Brain microvascular endothelial cell (primary cell): ENCODE results near the gene ZSCAN16.
"Not testable (repeated sequence)": the region's sequence is repeated elsewhere in the genome, so short reads cannot be mapped to it uniquely, and the experiment has no call there.

Experiments used
- DNase-seq: peaks from one replicate; pipeline ENCODE4 v3.0.0-alpha.2; 2020
- H3K27ac ChIP-seq: fragments of 250-450 bp; sonication (Bioruptor Pico); 2 replicates; pipeline ENCODE4 v1.5.1; 2020; ENCODE audit warnings: mild to moderate bottlenecking, moderate library complexity
- H3K27me3 ChIP-seq: fragments of 250-450 bp; sonication (Bioruptor Pico); replicated peaks from 2 replicates; pipeline ENCODE4 v1.5.1; 2020; ENCODE audit warnings: mild to moderate bottlenecking
- H3K36me3 ChIP-seq: fragments of 250-450 bp; sonication (Bioruptor Pico); replicated peaks from 2 replicates; pipeline ENCODE4 v1.5.1; 2020; ENCODE audit warnings: mild to moderate bottlenecking
- H3K4me3 ChIP-seq: 2 replicates; pipeline ENCODE4 v1.5.1; 2011; ENCODE audit warnings: low read depth, mild to moderate bottlenecking, control low read depth, low read length, moderate library complexity
- CTCF ChIP-seq: IDR thresholded peaks from 2 replicates; pipeline ENCODE4 v1.5.1; 2011; ENCODE audit warnings: low read depth, mild to moderate bottlenecking, moderate library complexity, low read length, control low read depth, inconsistent platforms; ENCODE audit errors: missing control alignments
- in situ Hi-C: cut with HindIII; loops from 2 replicates; pipeline ENCODE4 v1.10.0; 2017; ENCODE audit warnings: low sequenced_read_pairs, low pct_ligation_motif_present

ZSCAN16 gene

GRCh38 chr6:28118217-28118616, 6.2 kb upstream of the ZSCAN16 start:
- no peak overlapping the region for H3K4me3 ChIP-seq
- TF ChIP-seq CTCF, result no peak
- H3K36me3 ChIP-seq, result peaks cover 43% of the 10 kb centered on the region
- H3K27ac ChIP-seq, result no peak overlapping the region
- H3K27me3 ChIP-seq, result no peaks in the 10 kb centered on the region
- in situ Hi-C loops, result no loop called here
- DNase-seq, result no peak

GRCh38 chr6:28121876-28122275, 2.5 kb upstream of the ZSCAN16 start:
- no peak for TF ChIP-seq CTCF
- Histone ChIP-seq H3K4me3 (no peak overlapping the region), H3K27me3 (no peaks in the 10 kb centered on the region), H3K27ac (no peak overlapping the region), H3K36me3 (peaks cover 25% of the 10 kb centered on the region)
- in situ Hi-C loops, result no loop called here
- no peak for DNase-seq

- H3K27ac ChIP-seq, H3K27me3 ChIP-seq, DNase-seq, in situ Hi-C loops, H3K4me3 ChIP-seq: not testable (repeated sequence)
- peaks cover 25% of the 10 kb centered on the region for H3K36me3 ChIP-seq
These were observed 2.1 kb upstream of the ZSCAN16 start for GRCh38 chr6:28122283-28122682.

- in situ Hi-C loops, result no loop called here
- H3K36me3 ChIP-seq, result peaks cover 20% of the 10 kb centered on the region
- H3K27me3 ChIP-seq, result no peaks in the 10 kb centered on the region
- H3K27ac ChIP-seq, result no peak overlapping the region
- no peak for TF ChIP-seq CTCF
- H3K4me3 ChIP-seq, result peak overlapping the region; percentile 82
- no peak for DNase-seq
These were observed 553 bp downstream of the ZSCAN16 start for GRCh38 chr6:28124971-28125353.

GRCh38 chr6:28125401-28125800, 992 bp downstream of the ZSCAN16 start:
- in situ Hi-C loops, result no loop called here
- no peak for TF ChIP-seq CTCF
- Histone ChIP-seq H3K27ac (no peak overlapping the region), H3K36me3 (peaks cover 18% of the 10 kb centered on the region), H3K27me3 (no peaks in the 10 kb centered on the region), H3K4me3 (no peak overlapping the region)
- no peak for DNase-seq

- DNase-seq, result peak; percentile 22
- Histone ChIP-seq H3K27ac (no peak overlapping the region), H3K4me3 (no peak overlapping the region), H3K27me3 (no peaks in the 10 kb centered on the region), H3K36me3 (peaks cover 13% of the 10 kb centered on the region)
- in situ Hi-C loops, result no loop called here
- TF ChIP-seq CTCF, result peak; percentile 70
These were observed 9.6 kb downstream of the ZSCAN16 start for GRCh38 chr6:28134015-28134414.
